ENCODE measurements around the gene UTP15.

The UTP15 gene

DNA sequence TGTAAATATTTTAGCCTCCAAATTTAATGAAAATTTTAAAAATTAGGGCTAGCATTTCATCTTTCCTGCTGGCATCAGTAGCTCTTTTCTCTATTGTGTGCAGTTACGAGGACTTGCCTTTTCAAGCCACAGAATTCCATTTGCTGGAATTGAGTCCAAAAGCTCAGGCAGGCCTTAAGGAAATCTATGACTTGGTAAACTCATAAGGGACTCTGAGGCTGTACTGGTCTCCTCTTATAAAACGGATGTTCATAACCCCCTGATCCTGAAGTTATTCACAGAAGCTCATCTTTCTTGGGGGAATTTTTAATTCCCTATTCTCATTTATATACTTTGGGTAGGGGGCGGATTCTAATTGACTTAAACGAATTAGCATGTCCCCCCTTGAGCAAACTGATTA lies 23.5 kb upstream of the UTP15 start:
- no peak for DNase-seq (ENCODE audit: low read depth)

DNA sequence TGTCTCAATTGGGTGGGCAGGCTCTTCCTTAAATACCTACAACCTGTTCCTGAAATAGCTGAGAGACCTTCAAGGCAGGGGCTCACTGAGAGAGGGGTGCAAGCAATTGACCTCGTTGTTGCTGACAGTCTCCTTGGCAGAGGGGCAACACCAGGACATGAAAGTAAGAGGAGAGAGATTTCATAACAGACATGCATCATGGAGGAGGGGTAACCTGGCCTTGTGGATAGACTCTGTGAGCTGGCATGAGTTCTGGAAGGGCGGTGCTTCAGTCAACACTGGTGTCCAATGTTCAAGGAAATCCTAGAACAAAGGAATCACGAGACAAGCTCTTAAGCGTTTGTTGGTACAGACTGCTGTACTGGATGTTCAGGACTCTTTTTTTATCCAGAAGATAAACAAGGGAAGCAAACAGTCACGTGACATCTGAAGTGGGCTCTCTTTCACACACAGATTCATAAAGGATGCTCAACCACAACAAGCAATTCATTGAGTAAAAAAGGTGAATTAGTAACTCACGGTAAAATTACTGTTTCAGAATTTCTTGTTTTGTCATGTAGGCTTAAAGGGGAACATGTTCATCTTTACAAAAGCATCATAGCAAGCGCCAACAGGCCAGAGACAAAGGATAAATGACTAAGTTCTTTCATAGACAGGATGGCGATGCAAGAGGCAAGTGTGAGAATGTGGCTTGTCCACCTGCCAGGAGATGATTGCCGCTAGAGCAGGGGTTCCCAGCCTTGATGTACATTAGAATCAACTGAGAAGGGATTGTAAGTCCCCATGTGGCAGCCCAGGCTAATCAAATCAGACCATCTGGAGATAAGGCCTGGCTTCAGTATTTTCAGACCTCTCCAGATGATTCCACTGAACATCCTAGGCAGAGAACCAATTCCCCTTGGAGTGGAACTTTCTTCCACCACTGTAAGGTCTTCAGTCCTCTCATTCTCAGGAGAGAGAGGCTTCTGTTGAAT lies 20.8 kb upstream of the UTP15 start:
- no peak for TF ChIP-seq CTCF (conservative IDR thresholded peaks at IDR 0.05; ENCODE audit: control insufficient read depth, insufficient read depth, low read depth, low read length)
- no peak overlapping the region for H3K4me3 ChIP-seq (ENCODE audit: control insufficient read depth, low read depth, low read length)
- no peak for DNase-seq (ENCODE audit: low read depth)

More for the DNA sequence above, 23.5 kb upstream of the UTP15 start:
- TF ChIP-seq CTCF (conservative IDR thresholded peaks at IDR 0.05; ENCODE audit: control insufficient read depth, insufficient read depth, low read depth, low read length) = no peak
- H3K4me3 ChIP-seq (ENCODE audit: control insufficient read depth, low read depth, low read length) = no peak overlapping the region

GRCh38 chr5:73545403-73545779 lies 20.2 kb upstream of the UTP15 start:
- H3K4me3 ChIP-seq (ENCODE audit: control insufficient read depth, low read depth, low read length) = no peak overlapping the region
- no peak for DNase-seq (ENCODE audit: low read depth)
- no peak for TF ChIP-seq CTCF (conservative IDR thresholded peaks at IDR 0.05; ENCODE audit: control insufficient read depth, insufficient read depth, low read depth, low read length)

- no peak overlapping the region for H3K4me3 ChIP-seq (ENCODE audit: control insufficient read depth, low read depth, low read length)
- no peak for DNase-seq (ENCODE audit: low read depth)
- no peak for TF ChIP-seq CTCF (conservative IDR thresholded peaks at IDR 0.05; ENCODE audit: control insufficient read depth, insufficient read depth, low read depth, low read length)
These were observed 15.5 kb upstream of the UTP15 start for GRCh38 chr5:73550016-73550415.

- H3K4me3 ChIP-seq (ENCODE audit: control insufficient read depth, low read depth, low read length) = no peak overlapping the region
- DNase-seq (ENCODE audit: low read depth) = no peak
- TF ChIP-seq CTCF (conservative IDR thresholded peaks at IDR 0.05; ENCODE audit: control insufficient read depth, insufficient read depth, low read depth, low read length) = no peak
These were observed 12.9 kb upstream of the UTP15 start for GRCh38 chr5:73552642-73553041.

GRCh38 chr5:73558950-73559349 lies 6.6 kb upstream of the UTP15 start:
- no peak for TF ChIP-seq CTCF (conservative IDR thresholded peaks at IDR 0.05; ENCODE audit: control insufficient read depth, insufficient read depth, low read depth, low read length)
- H3K4me3 ChIP-seq (ENCODE audit: control insufficient read depth, low read depth, low read length) = no peak overlapping the region
- no peak for DNase-seq (ENCODE audit: low read depth)

All from fibroblast of mammary gland (primary cell).